DND-41 (cell line): ENCODE data around the gene STC2.

Source experiments
- EZH2 ChIP-seq: IDR thresholded peaks from 3 replicates; pipeline ENCODE4 v1.6.1; 2012; ENCODE audit warnings: borderline replicate concordance, low read depth, mild to moderate bottlenecking, moderate library complexity, low read length, inconsistent platforms; ENCODE audit not compliant: severe bottlenecking
- TF ChIP-seq, protein P1 (sequence below): IDR thresholded peaks from 2 replicates; pipeline ENCODE4 v1.5.1; 2012; ENCODE audit warnings: borderline replicate concordance, low read length, moderate library complexity, mild to moderate bottlenecking; ENCODE audit not compliant: poor library complexity, severe bottlenecking; ENCODE audit errors: extremely low read depth

DNA sequence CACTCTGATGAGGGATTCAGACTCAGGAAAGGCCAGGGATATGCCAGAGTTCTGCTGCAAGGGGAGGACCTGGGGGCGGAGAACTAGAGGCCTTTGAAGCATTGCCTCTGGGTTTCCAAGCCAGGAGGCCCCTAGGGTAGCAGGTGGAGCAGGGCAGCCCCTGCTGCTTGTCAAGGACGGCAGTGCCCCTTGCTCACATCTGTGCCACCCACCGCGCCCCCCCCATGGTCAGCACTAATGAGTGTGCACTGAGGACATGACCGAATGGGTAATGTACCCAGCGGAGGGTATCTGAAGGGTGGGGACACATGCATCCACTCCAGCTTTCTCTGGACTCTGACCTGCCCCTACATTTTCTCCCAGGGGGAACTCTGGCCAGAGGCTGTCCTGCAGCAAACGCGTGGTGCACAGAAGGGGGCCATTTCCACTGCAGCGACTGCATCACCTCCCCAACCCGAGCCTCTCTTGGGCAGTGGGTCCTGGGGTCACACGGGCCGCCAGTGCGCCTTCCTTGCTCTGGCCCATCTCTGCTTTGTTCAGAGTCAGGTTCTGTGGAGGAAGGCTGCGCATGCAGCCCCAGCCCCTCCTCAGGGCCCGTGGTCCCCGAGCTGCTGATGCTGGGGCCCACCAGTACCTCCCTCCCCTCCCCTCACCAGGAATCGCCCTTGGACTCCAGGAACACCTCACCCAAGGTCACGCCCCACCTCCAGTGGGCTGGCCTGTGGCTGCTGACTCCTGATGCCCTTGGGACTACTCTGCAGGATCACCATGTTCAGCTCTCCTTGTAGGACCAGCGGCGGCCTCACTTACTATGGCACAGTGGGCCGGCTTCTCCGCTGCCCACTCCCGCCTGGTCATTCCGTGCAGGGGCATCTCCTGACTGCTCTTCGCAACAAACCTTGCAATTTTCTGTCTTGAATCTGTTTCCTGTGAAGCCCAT is 31.2 kb downstream of the STC2 start:
- TF ChIP-seq EZH2, result no peak
- TF ChIP-seq, protein P1, sequence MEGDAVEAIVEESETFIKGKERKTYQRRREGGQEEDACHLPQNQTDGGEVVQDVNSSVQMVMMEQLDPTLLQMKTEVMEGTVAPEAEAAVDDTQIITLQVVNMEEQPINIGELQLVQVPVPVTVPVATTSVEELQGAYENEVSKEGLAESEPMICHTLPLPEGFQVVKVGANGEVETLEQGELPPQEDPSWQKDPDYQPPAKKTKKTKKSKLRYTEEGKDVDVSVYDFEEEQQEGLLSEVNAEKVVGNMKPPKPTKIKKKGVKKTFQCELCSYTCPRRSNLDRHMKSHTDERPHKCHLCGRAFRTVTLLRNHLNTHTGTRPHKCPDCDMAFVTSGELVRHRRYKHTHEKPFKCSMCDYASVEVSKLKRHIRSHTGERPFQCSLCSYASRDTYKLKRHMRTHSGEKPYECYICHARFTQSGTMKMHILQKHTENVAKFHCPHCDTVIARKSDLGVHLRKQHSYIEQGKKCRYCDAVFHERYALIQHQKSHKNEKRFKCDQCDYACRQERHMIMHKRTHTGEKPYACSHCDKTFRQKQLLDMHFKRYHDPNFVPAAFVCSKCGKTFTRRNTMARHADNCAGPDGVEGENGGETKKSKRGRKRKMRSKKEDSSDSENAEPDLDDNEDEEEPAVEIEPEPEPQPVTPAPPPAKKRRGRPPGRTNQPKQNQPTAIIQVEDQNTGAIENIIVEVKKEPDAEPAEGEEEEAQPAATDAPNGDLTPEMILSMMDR, result no peak
